NCI-H510A (cell line): ENCODE results near the gene BARX1.
"Not testable (repeated sequence)": the region's sequence is repeated elsewhere in the genome, so short reads cannot be mapped to it uniquely, and the experiment has no call there.

Experiments used
- DNase-seq: peaks from one replicate; lab custom pipeline; 2025; lab: John Stamatoyannopoulos, UW

BARX1 gene, protein sequence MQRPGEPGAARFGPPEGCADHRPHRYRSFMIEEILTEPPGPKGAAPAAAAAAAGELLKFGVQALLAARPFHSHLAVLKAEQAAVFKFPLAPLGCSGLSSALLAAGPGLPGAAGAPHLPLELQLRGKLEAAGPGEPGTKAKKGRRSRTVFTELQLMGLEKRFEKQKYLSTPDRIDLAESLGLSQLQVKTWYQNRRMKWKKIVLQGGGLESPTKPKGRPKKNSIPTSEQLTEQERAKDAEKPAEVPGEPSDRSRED

DNA sequence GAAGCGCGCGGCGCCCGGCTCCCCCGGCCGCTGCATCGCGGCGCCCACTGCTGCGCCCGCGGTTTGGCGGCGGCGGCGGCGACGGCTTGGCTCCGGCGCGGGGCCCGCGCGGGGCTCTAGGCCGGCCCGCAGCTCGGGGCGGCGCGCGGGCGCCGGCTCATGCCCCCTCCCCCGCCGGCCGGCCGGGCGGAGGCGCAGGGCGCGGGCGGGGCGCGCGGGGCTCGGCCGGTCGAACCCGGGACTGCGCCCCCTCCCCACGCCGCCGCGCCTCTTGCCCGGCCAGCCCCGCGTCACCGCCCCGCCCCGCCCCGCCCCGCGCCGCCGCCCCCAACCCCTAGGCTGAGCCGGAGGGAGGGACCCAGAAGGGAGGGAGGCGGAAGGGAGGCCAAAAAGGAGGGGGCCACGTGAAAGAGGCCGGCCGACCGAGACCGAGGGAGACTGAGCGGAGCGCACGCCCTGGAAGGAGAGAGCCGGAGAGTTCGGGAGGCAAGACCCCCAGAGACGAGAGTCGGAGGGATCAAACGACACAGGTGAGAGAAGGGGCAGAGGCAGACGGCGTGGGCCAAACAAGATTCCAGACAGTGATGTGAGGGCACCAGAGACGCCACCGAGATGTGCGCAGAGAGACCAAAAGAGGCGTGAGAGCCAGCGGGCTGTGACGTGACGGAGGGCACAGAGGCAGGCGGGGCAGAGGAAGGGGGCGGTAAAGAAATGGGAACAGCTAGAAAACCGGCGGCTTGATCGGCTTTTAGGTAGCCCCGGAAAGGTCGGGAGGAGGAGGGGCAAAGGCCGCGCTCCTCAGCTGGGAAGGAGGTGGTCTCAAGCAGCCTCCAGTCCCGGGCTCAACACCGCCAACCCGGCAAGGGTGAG lies at the start of gene BARX1:
BARX1 (minus strand) TSS at position 245 of the 870 bp plus-strand sequence; CDS start at position 36, 209 bp downstream.
- peak; percentile 78 for DNase-seq

DNA sequence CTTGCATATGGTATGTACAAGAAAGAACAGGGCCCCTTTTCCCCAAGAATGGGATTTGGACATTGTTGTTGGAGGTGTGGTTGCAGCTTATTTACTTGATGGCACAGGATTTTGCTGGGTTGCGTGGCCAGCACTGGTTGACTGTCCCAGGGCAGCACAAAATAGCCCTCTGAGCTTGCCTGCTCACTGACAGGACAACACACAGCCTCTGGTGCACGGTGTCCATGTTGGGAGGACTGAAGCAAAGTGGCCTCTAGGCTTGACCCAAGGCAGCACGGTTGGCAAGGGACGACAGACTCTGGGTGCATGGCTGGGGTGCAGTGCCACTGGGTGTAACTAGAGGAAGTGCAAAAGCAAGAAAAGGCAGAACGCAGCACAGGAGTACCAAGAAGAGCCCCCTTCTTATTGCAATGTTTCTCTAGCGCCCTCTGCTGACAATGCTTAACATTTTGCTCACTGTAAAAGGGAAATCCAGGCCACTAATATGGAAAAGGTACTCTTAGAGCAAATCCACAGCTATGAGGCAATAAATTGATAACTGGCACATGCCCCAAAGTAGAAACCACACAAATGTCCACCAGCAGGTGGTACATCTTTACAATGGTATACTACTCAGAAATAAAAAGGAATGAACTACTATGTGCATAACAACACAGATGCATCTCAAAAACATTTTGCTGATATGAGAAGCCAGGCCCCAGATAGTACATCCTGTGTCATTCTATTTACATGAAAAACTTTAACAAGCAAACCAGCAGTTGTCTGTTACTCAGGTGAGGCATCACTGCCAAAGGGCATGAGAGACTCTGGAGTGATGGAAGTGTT lies 47.4 kb upstream of the BARX1 start:
- peak; percentile 12 for DNase-seq

DNA sequence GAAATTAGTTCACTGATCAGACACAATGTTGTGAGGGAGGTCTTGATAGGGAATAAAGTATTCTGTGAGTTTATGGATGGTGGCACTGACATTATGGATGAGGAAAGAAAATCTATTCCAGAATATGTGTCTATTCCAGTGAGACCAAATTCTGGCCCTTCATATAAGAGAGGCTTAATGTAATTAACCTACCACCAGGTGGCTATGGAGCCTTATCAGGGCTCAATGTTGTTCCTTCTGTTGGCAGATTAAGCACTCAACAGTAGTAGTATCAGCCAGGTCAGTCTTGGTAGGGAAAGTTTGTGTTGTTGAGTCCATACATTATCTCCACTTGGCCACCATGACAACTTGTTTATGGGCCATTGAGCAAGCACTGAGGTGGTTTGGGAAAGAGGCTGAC lies 41.7 kb upstream of the BARX1 start:
- DNase-seq: no peak

DNA sequence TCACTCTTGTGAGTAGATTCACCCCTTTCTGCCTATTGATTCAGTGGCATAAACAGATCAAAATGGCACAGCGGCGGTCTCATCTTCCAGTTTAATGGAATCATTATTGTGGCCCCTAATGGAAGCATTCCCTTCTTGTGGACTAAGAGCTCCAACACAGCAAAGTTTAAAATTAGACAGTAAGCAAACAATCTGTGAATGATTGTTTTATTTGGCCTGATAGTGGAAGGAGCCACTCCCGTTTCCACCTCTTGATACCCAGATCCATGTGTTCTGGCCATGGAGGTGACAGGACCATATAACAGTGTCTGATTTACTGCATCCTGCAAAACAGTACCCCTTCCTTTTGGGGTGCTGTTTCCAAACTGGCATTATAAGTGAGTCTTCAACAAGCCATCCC lies 41.2 kb upstream of the BARX1 start:
- no peak for DNase-seq

DNA sequence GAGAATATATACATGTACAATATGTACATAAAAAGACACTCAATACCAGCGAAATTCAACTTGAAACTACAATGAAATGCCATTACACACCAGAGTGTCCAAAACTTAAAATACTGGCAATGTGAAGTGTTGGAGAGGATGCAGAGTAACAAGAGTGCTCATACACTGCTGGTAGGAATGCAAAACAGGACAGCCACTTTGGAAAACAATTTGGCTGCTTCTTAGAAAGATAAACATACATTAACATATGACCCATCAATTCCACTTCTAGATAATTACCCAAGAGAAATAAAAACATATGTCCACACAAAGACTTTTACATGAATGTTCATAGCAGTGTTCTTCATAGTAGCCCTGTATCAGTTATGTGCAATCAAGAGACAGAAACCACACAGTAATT lies 39.4 kb upstream of the BARX1 start:
- DNase-seq: no peak

DNA sequence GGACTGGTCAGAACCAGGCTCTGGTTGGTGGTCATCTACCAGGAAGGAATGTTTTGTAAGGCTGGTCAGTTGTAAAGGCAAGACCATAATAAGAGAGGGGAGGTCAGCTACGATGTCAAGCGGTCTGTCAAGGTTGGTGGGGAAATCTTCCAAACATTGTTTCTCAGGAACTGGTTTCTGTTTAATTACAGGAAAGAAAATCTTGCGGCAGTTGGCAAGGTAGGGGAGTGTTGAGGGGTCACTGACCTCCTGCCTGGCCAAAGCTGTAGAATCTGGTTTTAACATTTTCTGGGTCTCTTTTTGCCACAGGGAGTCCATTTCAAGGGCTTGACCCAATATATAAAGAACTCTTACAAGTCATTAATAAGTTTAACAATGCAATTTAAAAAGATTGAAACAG lies 39.0 kb upstream of the BARX1 start:
- no peak for DNase-seq

DNA sequence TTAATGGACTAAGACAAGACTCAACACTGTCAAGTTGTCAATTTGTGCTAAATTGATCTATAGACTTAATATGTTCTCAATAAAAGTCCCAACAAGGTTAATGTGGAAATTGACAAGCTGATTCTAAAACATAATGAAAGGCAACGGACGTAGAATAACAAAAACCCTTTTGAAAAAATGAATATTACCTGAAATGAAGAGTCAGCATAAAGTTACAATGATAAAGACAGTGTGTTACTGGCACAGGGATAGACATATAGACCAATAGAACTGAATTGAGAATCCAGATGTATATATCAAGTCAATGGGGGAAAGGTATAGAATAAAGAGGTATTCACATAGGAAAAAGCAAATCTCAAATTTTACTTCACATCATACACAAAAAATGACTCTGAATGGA lies 37.7 kb upstream of the BARX1 start:
- no peak for DNase-seq

DNA sequence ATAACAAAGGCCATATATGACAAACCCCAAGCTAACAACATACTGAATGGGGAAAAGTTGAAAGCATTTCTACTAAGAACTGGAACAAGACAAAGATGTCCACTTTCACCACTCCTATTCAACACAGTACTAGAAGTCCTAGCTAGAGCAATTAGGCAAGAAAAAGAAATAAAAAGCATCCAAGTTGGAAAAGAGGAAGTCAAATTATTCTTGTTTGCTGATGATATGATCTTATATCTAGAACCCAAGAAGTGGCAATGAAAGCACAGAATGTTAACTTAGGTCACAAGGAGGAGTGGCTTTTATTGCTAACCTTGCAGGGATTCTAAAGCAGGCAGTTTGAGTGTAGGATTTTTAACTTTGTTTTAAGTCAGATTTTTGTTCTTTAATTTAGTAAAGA lies 35.3 kb upstream of the BARX1 start:
- no peak for DNase-seq

DNA sequence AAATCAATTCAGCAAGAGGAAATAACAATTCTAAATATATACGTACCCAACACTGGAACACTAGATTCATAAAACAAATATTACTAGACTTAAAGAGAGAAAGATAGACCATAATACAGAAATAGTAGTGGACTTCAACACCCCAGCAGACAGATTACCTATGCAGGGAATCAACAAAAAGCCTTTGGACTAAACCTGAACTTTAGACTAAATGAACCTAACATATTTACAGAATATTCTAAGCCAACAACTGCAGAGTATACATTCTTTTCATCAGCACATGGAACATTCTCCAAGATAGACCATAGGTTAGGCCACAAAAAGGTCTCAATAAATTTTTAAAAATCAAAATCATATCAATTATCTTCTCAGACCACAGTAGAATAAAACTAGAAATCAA lies 32.9 kb upstream of the BARX1 start:
- no peak for DNase-seq

DNA sequence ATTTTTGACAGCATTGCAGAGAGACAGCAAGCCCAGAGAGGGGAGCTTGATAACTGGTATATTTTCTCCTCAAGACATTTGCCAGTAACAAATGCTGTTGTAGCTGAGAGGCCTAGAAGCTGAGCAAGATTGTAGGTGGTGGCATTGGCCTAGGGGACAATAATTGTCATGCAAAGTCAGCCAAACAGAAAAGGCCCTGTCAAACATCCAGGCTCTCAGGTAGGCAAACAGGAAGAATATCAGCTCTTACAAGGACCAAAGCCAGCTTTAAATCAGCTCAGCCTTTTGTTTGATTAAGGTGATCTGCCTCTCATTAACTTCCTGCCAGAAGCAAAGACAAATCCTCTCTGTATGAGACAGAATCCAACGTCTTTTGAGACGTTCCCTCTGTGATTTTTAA lies 29.7 kb upstream of the BARX1 start:
- no peak for DNase-seq

DNA sequence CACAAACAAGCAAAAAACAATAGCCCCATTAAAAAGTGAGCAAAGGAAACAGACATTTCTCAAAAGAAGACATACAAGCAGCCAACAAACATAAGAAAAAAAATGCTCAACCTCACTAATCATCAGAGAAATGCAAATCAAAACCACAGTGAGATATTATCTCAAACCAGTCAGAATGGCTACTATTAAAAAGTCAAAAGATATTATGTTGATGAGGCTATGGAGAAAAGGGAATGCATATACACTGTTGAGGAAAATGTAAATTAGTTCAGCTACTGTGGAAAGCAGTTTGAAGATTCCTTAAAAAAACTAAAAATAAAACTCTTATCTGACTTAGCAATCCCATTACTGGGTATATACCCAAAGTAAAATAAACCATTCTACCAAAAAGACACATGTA lies 28.7 kb upstream of the BARX1 start:
- no peak for DNase-seq

DNA sequence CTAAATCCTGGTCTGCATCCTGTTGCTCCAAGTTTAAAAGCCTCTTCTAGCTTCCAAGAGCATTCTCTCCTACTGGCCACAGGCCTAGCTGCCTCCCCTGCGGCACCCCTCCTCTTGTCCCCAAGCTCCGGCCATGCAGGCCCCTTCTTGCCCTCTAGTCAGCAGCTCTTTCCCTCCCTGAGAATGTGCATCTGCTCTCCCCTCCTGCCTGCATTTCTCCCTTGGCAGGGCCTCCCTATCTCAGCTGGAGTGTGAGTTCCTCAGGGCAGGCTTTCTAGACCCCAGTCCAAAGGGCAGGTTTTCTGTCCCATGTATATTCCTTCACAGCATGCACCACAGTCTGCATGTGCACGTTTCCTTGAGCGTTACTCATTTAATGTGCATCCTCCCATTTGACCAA lies 24.6 kb upstream of the BARX1 start:
- no peak for DNase-seq

DNA sequence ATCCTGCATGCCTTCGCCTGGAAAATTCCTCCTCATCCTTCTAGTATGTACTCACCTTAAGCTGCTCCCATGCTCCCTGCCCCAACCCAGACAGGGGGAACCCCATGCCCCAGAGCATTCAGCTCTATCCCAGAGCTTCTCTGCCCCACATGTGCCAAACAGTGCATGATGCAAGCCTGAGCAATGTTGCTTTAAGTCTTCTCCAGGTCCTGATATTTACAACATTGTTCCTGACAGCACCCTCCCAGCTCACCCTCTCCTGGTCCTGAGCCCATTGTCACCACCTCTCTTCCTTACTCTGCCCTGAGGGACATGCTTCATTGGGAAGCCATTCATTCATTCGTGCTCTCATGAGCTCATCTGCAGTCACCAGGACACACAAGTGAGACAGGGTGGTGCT lies 23.4 kb upstream of the BARX1 start:
- DNase-seq: no peak

DNA sequence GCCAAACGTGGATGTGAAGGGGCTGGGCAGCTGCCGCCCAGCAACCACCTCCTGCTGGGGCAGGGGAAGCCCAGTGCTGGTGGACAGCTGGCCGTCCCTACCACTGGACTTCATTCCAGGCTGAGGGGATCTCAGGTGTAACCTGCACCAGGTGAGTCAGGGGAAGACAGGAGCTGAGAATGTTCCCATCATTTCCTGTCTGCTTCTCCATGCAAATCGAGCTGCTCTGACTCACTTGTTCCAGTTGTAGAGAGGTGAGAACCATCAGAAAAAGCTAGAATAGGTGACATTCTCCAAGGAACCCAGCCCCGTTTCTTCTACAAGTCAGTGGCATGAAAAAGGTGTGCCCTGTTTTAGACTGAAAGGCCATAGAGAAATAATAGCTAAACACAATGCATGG lies 21.8 kb upstream of the BARX1 start:
- DNase-seq: no peak

DNA sequence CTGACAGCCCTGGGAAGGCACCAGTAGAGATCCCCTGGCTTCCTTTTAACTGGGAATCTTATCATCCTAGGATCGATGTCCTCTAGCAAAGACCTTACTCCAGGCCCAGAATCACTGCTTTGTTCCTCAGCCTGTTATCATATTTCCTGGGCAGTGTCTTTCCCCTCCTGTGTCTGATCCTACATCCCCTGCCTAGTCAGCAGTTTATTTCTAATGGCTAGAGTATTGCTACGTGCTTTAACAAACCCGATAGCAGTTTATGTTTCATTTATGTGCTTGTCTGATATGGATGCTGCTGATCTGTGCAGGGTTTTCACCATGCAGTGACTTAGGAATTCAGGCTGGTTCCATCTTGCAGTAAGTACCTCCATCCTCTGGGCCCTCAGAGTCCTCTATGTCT lies 20.9 kb upstream of the BARX1 start:
- DNase-seq: no peak

DNA sequence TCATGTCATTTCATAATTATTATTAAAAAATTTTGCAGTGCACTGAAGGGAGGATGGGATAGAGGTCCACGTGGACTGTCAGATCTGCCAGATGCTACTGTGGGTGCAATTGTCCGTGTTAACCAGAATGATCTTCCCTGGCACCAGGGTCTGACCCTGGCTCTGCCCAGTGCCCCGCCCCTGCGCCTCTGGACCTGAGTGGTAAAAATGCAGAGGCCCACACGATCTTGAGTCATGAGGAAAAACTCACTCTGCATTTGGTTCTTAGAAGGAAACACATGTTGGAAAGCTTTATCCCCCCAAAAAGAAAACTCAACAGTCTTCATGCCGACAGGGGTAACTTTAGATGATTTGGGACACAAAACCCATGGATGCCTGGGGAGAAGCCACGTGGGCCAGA lies 20.1 kb upstream of the BARX1 start:
- no peak for DNase-seq

DNA sequence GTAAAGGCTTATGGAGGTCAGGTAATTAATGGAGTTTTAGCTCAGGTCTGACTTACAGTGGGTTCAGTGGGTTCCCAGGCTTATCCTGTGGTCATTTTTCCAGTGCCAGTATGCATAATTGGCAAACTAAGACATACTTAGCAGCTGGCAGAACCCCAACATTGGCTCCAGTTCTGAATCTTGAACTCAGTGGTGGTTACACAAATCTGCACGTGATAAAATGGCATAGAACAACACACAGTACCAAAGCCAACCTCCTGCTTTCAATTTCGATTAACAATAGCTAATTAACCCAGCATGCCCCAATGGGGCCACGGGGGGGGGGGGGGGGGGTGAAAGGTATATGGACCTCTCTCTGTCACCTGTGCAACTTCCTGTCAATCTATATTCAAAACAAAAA lies 19.0 kb upstream of the BARX1 start:
- DNase-seq: no peak

DNA sequence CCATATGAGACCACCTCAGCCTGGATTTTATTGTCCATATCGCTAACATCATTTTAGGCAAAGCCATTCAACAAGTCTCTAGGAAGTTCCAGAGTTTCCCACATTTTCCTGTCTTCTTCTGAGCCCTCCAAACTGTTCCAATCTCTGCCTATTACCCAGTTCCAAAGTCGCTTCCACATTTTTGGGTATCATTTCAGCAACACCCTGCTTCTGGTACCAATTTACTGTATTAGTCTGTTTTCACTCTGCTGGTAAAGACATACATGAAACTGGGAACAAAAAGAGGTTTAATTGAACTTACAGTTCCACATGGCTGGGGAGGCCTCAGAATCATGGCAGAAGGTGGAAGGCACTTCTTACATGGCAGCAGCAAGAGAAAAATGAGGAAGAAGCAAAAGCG lies 17.5 kb upstream of the BARX1 start:
- DNase-seq: not testable (repeated sequence)

DNA sequence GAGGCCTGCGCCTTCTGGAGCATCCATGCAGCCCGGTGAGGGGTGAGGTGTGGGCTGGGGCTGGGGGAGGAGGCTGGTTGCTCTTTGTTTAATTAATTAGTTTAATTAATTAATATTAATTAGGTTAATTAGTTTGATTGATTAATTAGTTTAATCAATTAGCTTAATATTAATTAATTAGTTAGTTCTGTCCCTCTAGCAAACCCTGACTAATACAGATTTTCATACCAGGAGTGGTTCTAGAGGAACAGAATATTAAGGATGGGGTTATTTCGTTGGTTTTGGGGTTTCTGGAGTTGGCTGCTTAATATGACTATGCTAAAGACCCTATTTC lies 14.1 kb upstream of the BARX1 start:
- DNase-seq: no peak

DNA sequence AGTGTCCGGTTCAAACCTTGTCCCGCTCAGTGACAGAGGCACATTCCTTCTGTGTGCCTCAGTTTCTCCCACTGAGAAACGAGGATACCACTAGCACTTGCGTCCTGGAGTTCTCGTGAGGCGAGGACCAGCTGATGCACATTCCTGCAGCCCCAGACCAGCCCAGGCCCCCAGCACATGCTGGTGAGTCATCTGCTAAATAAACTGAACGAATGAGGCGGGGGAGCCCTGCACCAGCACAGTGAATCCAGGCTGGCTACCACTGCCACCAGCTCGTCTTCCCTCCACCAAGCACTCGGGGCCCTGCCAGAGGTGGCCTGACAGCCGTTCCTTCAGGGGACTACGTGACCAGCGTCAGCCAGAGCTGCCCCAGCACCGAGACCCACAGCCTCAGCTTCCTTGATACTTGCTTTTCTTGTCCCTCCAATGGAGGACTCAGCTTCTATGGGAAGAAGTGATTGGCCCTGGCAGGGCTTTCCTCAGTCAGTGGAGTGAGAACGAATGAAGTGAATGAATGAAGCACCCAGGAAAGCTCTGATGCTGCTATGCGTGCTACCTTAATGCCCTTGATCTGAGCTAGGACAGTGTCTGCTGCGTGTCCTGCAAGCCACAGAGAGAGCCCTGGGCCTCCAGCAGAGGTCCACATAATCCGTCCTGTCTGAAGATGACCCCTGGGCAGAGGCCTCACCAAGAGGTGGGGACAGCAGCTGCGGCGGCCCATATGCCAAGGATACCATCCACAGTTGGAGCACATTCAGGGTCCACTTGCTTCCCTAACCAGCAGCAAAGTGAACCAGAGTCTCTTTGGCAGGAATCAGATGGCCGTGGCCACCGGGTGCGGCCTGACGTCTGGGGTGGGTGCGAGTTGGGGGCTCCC lies 13.5 kb upstream of the BARX1 start:
- DNase-seq: no peak

DNA sequence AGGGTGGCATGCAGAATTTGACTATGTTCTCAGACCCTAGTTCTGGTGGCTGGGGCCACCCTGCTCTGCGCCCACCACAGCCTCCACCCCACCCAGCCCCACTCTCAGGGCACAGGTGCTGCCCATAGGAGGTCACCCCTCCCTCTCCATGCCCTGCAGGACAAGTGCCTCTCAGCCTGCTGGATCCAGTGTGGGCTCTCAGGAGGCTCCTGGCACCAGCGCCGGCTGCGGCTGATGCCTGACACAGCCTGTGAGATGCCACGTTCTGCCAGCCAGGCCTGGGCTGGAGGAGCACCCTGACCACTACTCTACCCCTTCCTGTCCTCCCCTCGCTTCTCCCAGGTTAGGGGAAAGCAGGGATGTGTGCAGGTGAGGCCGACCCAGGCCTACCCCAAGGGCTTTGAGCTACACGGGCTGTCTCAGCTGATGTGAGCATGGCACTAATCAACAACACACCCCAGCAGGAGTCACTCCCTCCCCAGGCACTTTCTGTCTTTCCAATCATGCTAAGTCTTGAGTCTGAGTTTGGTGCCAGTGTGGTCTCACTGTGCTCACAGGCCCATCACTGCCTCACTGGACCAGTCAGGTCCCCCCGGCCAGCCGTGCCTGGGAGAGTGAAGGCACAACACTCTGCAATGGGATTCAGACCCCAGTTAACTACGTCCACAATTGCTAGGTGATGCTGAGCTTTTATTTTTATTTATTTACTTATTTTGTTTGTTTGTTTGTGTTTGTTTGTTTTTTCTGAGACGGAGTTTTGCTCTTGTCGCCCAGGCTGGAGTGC lies 12.1 kb upstream of the BARX1 start:
- no peak for DNase-seq
